ENCODE measurements around the gene KSR1.
"Not testable (repeated sequence)": the region's sequence is repeated elsewhere in the genome, so short reads cannot be mapped to it uniquely, and the experiment has no call there.

KSR1 gene

GRCh38 chr17:27455914-27456680 lies at the start of gene KSR1:
KSR1 (plus strand) TSS chr17:27456448; CDS start chr17:27456644, 196 bp downstream.
- H3K27ac ChIP-seq, result peak within 1 kb of the TSS; percentile 85 to 93
- peak; percentile 85 for DNase-seq (ENCODE audit: low spot score)
- peak within 1 kb of the TSS; percentile 75 for H3K4me3 ChIP-seq
- TF ChIP-seq CTCF (IDR thresholded peaks at IDR 0.05), result no peak

GRCh38 chr17:27407916-27408864 lies 48.1 kb upstream of the KSR1 start:
- no peak overlapping the region for H3K27ac ChIP-seq
- TF ChIP-seq CTCF (IDR thresholded peaks at IDR 0.05), result no peak
- DNase-seq (ENCODE audit: low spot score), result no peak
- H3K4me3 ChIP-seq, result no peak overlapping the region

- Histone ChIP-seq H3K4me3 (no peak overlapping the region), H3K27ac (no peak overlapping the region)
- DNase-seq (ENCODE audit: low spot score), result no peak
- TF ChIP-seq CTCF (IDR thresholded peaks at IDR 0.05), result no peak
Observed at GRCh38 chr17:27408891-27409290, 47.4 kb upstream of the KSR1 start.

- not testable (repeated sequence) for DNase-seq (ENCODE audit: low spot score); H3K4me3 ChIP-seq; H3K27ac ChIP-seq
Observed at GRCh38 chr17:27412158-27412557, 44.1 kb upstream of the KSR1 start.

GRCh38 chr17:27413315-27413714 lies 42.9 kb upstream of the KSR1 start:
- Histone ChIP-seq H3K27ac (no peak overlapping the region), H3K4me3 (no peak overlapping the region)
- no peak for DNase-seq (ENCODE audit: low spot score)
- TF ChIP-seq CTCF (IDR thresholded peaks at IDR 0.05), result no peak

GRCh38 chr17:27413792-27414191 lies 42.5 kb upstream of the KSR1 start:
- no peak overlapping the region for H3K27ac ChIP-seq

More at GRCh38 chr17:27413792-27414191, 42.5 kb upstream of the KSR1 start:
- TF ChIP-seq CTCF (IDR thresholded peaks at IDR 0.05), result no peak
- DNase-seq (ENCODE audit: low spot score), result no peak
- H3K4me3 ChIP-seq, result no peak overlapping the region
